Islet precursor cell (in vitro differentiated cells): Measurements from ENCODE around the gene WRNIP1.

Source experiments
- DNase-seq: peaks from one replicate; pipeline ENCODE4 v3.0.0-alpha.2; 2018

The WRNIP1 gene

DNA sequence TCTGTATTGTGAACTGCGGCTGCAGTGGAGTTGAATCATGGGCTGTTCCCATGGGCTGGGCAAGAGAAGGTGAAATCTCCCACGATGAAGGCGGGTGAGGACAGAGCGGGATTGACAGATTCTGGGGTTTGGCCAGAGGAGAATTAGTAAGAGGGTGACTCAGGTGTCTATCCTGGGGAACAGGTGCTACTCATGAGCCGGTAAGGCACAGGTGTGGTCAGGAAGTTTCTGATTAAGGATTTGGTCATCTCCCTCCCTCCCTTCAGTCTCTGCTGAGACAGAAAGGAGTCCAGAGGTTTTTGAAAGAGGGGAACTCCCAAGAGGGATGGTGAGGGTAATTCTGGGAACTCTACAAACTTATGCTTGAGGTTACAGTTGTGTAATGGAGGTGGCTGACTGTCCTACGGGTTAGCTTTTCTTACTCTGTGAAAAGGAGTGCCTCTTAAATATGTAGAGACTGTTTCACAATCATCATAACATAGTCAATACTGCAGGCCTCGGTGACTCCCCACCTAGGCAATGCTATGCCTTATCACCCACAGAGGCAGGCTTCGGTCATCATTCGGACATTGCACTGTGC is 45.0 kb downstream of the WRNIP1 start:
- DNase-seq: no peak

GRCh38 chr6:2812695-2813094 is 47.5 kb downstream of the WRNIP1 start:
- DNase-seq: no peak

- DNase-seq: no peak
Measured at GRCh38 chr6:2816158-2816557, 51.0 kb downstream of the WRNIP1 start.

- no peak for DNase-seq
Measured at GRCh38 chr6:2817903-2818443, 52.8 kb downstream of the WRNIP1 start.

GRCh38 chr6:2818593-2818992 is 53.4 kb downstream of the WRNIP1 start:
- no peak for DNase-seq

DNA sequence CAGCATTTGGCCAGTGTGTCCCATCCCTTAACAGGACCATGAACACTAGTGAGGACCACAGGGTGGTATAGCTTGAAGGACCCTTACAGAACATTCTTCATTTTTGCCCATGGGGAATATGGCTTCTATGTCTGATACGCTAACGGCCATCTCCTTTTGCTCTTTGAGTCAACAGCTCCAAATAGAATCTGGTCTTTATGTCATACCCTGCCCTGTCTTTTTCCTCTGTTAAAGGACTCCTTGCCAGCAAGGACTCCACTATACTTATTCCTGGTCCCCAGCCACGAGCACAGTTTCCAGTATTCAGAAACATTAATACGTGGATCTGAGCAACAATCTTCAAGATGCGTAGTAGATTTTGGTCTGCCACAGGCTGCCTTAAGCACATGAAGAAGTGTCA is 53.9 kb downstream of the WRNIP1 start:
- DNase-seq: no peak

- DNase-seq: no peak
Measured at GRCh38 chr6:2819978-2820377, 54.8 kb downstream of the WRNIP1 start.

DNA sequence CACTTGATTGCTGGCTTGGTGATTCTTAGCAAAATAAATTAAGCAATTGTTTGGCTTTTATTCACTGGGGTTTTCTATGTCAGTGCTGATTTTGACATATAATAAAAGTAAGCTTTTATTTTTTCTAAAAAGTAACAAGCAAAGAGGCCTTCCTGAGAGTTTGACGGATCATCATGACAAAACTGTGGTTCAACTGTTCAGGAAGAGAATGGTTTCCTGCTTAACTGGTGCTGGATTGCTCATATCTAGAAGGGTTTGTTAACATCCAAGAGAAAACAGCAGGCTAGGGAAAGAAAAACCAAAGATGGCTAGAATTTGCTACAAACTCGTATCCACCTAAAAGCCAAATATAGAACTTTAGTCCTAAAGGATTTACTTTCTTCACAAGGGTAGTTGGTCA is 55.2 kb downstream of the WRNIP1 start:
- DNase-seq: no peak

- no peak for DNase-seq
Measured at GRCh38 chr6:2821554-2821953, 56.4 kb downstream of the WRNIP1 start.

DNA sequence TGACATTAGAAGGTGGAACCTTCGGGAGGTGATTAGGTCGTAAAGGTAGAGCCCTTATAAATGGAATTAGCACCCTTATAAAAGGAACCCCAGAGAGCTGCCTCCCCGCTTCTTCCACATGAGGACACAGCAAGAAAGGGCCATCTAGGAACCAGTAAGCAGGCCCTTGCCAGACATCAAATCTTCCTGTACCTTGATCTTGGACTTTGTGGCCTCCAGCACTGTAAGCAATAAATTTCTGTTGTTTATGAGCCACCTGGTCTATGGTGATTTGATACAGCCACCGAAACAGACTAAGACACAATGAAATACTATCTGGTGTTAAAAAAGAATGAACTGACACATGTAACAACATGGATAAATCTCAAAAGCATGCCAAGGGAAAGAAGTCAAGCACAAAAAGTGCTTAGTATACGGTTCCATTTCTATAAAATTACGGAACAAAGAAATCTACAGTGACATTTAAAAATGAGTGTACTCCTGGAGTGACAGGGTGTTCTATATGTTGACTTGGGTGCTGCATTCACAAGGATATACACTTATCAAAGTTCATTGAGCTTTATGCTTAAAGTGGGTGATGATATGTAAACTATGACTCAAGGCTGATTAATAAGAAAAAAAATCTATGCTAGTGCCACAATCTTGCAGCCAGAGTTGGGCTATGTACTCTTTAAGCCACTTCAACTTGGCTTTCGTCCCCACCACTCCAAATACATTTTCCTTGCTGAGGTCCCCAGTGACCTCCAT is 58.1 kb downstream of the WRNIP1 start:
- no peak for DNase-seq

DNA sequence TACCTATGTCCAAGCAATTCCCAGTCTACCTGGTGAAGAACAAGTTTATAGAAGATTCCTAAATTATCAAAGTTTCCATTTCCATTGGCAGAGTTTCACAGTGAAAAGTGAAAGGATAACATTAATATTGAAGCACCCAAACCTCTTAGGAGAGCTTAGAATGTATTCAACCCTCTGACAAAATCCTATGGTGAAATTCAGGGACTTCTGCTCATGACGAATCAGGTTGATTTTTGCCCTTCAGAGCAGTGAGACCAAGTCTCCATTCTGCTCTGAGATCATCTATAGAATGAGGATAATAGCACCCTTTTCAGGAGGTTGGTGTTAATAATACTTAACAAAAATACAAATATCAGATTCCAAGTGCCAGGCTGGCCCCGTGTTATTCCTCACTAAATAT is 60.9 kb downstream of the WRNIP1 start:
- DNase-seq: no peak

DNA sequence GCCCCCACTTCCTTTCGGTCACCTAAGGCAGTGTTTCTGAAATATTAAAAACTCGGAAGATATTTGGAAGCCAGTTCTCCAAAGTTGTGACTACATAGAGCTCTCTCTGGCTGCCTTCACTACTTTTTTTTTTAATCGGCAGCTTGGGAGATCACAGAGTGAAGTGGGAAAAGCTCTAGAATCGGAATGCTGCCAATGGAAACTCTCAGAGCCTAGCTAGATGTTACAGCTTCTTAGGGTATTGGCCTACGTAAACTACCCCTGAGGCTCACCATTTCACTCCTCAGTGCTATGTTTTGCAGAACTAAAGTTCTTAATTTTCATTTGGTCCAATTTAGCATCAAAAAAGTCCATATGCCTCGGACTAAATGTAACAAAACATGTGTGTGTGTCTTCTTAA is 61.9 kb downstream of the WRNIP1 start:
- no peak for DNase-seq

GRCh38 chr6:2828629-2829028 is 63.4 kb downstream of the WRNIP1 start:
- DNase-seq: no peak

- no peak for DNase-seq
Measured at GRCh38 chr6:2829253-2829652, 64.1 kb downstream of the WRNIP1 start.

DNA sequence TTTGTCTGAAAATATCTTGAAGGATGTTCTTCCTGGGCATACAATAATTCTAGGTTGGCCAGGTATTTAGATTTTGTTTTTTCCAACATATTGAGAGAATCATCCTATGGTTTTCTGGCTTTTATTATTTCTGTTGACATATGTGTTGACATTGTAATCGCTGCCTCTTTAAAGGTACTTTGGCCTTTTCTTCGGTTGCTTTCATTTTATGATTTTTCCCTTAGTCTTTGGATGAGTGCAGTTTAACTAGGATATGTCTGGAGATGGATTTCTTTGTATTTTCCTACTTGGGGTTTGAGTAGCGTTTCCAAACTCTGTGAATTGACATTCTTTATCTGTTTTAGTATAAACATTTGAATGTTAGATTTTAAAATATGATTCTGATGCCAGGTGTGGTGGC is 65.0 kb downstream of the WRNIP1 start:
- no peak for DNase-seq

- no peak for DNase-seq
Measured at GRCh38 chr6:2831392-2831791, 66.2 kb downstream of the WRNIP1 start.

GRCh38 chr6:2834262-2834661 is 69.1 kb downstream of the WRNIP1 start:
- no peak for DNase-seq
